GM18498 (cell line): ENCODE data around the gene CTBP2.

Source experiments
- ATAC-seq: cut with Tn5 transposase; IDR thresholded peaks from one replicate; pipeline ENCODE4 v1.9.1; 2021; ENCODE audit warnings: mild to moderate bottlenecking, moderate library complexity; ENCODE audit not compliant: unreplicated experiment

The CTBP2 gene

GRCh38 chr10:124961248-124961570 lies 199.2 kb downstream of the CTBP2 start:
- peak; percentile 30 for ATAC-seq

GRCh38 chr10:124959564-124959963 lies 200.8 kb downstream of the CTBP2 start:
- no peak for ATAC-seq

GRCh38 chr10:124957404-124957947 lies 202.9 kb downstream of the CTBP2 start:
- ATAC-seq = no peak

- ATAC-seq = no peak
Measured at GRCh38 chr10:124956764-124957163, 203.6 kb downstream of the CTBP2 start.

- no peak for ATAC-seq
Measured at GRCh38 chr10:124955868-124956267, 204.5 kb downstream of the CTBP2 start.

- no peak for ATAC-seq
Measured at GRCh38 chr10:124955243-124955642, 205.1 kb downstream of the CTBP2 start.

- ATAC-seq = no peak
Measured at GRCh38 chr10:124953421-124953820, 206.9 kb downstream of the CTBP2 start.

- ATAC-seq = no peak
Measured at GRCh38 chr10:124952123-124952522, 208.2 kb downstream of the CTBP2 start.

GRCh38 chr10:124949543-124949942 lies 210.8 kb downstream of the CTBP2 start:
- ATAC-seq = no peak

GRCh38 chr10:124946945-124947344 lies 213.4 kb downstream of the CTBP2 start:
- peak; percentile 50 for ATAC-seq

- ATAC-seq = no peak
Measured at GRCh38 chr10:124944982-124945381, 215.4 kb downstream of the CTBP2 start.

GRCh38 chr10:124943301-124944092 lies 216.9 kb downstream of the CTBP2 start:
- ATAC-seq = no peak

GRCh38 chr10:124942317-124943169 lies 217.8 kb downstream of the CTBP2 start:
- no peak for ATAC-seq

- ATAC-seq = no peak
Measured at GRCh38 chr10:124941823-124942222, 218.5 kb downstream of the CTBP2 start, which contains the start of gene ZRANB1. ZRANB1 (plus strand) TSS chr10:124942123; CDS start chr10:124942494, 371 bp downstream.

- ATAC-seq = no peak
Measured at GRCh38 chr10:124939290-124939689, 221.1 kb downstream of the CTBP2 start.

GRCh38 chr10:124936813-124937212 lies 223.6 kb downstream of the CTBP2 start:
- no peak for ATAC-seq

GRCh38 chr10:124935946-124936345 lies 224.4 kb downstream of the CTBP2 start:
- no peak for ATAC-seq
